GM12874 (cell line): ENCODE measurements around the gene WFDC11.

Source experiments
- CTCF ChIP-seq: IDR thresholded peaks from 2 replicates; pipeline ENCODE4 v1.5.1; 2011; ENCODE audit warnings: low read depth, mild to moderate bottlenecking, control low read depth, low read length, moderate library complexity; ENCODE audit not compliant: insufficient read depth

Gene WFDC11

GRCh38 chr20:45672765-45673164, 2.7 kb upstream of the WFDC11 start:
- no peak for TF ChIP-seq CTCF

- TF ChIP-seq CTCF = no peak
Measured at GRCh38 chr20:45649312-45649863, 20.7 kb downstream of the WFDC11 start.

GRCh38 chr20:45647441-45648050, 22.5 kb downstream of the WFDC11 start:
- TF ChIP-seq CTCF = no peak

- TF ChIP-seq CTCF = no peak
Measured at GRCh38 chr20:45646875-45647274, 23.2 kb downstream of the WFDC11 start.

GRCh38 chr20:45639687-45640086, 30.4 kb downstream of the WFDC11 start:
- no peak for TF ChIP-seq CTCF

GRCh38 chr20:45636513-45636912, 33.5 kb downstream of the WFDC11 start:
- no peak for TF ChIP-seq CTCF

GRCh38 chr20:45631184-45631583, 38.9 kb downstream of the WFDC11 start, which contains the start of gene WFDC9:
Gene WFDC9 (minus strand): TSS chr20:45631284. CDS start chr20:45610181, 21,103 bp downstream.
- no peak for TF ChIP-seq CTCF
